Occipital lobe (tissue), 3 donors: ENCODE results near the gene MAVS. TPM values are rescaled to one million over a fixed set of nuclear protein-coding genes. Genes with fewer than 3 reads are reported as not detected.
A peak's percentile ranks its signal among the peaks of the same experiment; 100 is the strongest.
"Not testable (repeated sequence)": the region's sequence is repeated elsewhere in the genome, so short reads cannot be mapped to it uniquely, and the experiment has no call there.

Source experiments
- DNase-seq: peaks from one replicate; lab custom pipeline; 2025; lab: John Stamatoyannopoulos, UW
- small RNA-seq: library from RNA; depleted of rRNA; stranded (forward); fragments of <200 nt; gene quantifications from one replicate; pipeline ENCODE3, GENCODE V24; 2014
- total RNA-seq: library from RNA; depleted of rRNA; stranded (reverse); fragments of >200 nt; gene quantifications from one replicate; pipeline ENCODE4 v1.2.3, GENCODE V29; 2014

Gene MAVS
- total RNA-seq, 1 donor from 2014 or later, result 8.0 TPM

GRCh38 chr20:3906744-3907721 lies 60.4 kb downstream of the MAVS start:
- DNase-seq, result not testable (repeated sequence)

- DNase-seq, result no peak
These were observed 62.0 kb downstream of the MAVS start for GRCh38 chr20:3908667-3909066.

GRCh38 chr20:3909952-3910366 lies 63.3 kb downstream of the MAVS start:
- DNase-seq, result no peak

GRCh38 chr20:3910853-3911252 lies 64.2 kb downstream of the MAVS start:
- no peak for DNase-seq

- DNase-seq, result no peak
These were observed 65.3 kb downstream of the MAVS start for GRCh38 chr20:3911956-3912355.

- no peak for DNase-seq
These were observed 67.8 kb downstream of the MAVS start for GRCh38 chr20:3914446-3914845.

- DNase-seq, result no peak
These were observed 69.1 kb downstream of the MAVS start for GRCh38 chr20:3915691-3916090.

GRCh38 chr20:3916364-3916763 lies 69.7 kb downstream of the MAVS start:
- DNase-seq, result no peak

- DNase-seq, result no peak
These were observed 72.7 kb downstream of the MAVS start for GRCh38 chr20:3919352-3919751.

GRCh38 chr20:3922223-3922982 lies 75.8 kb downstream of the MAVS start:
- DNase-seq, result no peak

GRCh38 chr20:3922983-3923339 lies 76.3 kb downstream of the MAVS start:
- no peak for DNase-seq

- DNase-seq, result peak; percentile 47
These were observed 77.2 kb downstream of the MAVS start for GRCh38 chr20:3923818-3924217.

GRCh38 chr20:3924304-3925112 lies 77.9 kb downstream of the MAVS start:
- DNase-seq, result no peak

- no peak for DNase-seq
These were observed 78.6 kb downstream of the MAVS start for GRCh38 chr20:3925113-3925695.

Small RNA genes lying within 50 kb of the gene (small RNA-seq; reads per million reads assigned to genes)
- 8.3 reads per million, percentile 91 among the genes with 10 or more reads in this experiment for gene MIR103A2

Other genes with a start within 250 kb of the MAVS start
- not detected for gene GFRA4, start 183.4 kb upstream of the MAVS start, total RNA-seq
- gene ADAM33, start 164.8 kb upstream of the MAVS start, total RNA-seq, result 3.6 TPM
- gene SIGLEC1, start 134.2 kb upstream of the MAVS start, total RNA-seq, result 0.16 TPM
- gene HSPA12B, start 114.1 kb upstream of the MAVS start, total RNA-seq, result 1.7 TPM
- gene ADISSP, start 79.1 kb upstream of the MAVS start, total RNA-seq, result 18.9 TPM
- 0.16 TPM for gene SPEF1, start 65.4 kb upstream of the MAVS start, total RNA-seq
- gene CENPB, start 60.1 kb upstream of the MAVS start, total RNA-seq, result 55.4 TPM
- 4.5 TPM for gene CDC25B, start 50.5 kb upstream of the MAVS start, total RNA-seq
- gene AP5S1, start 26.3 kb upstream of the MAVS start, total RNA-seq, result 5.5 TPM
- 61.6 TPM for gene PANK2, start 42.6 kb downstream of the MAVS start, total RNA-seq
- gene RNF24, start 168.7 kb downstream of the MAVS start, total RNA-seq, result 28.5 TPM